ENCODE data around the gene PKP4. TPM values are rescaled to one million over a fixed set of nuclear protein-coding genes. Genes with fewer than 3 reads are reported as not detected.

Gene PKP4
- total and polyA plus RNA-seq, 9 of the 15 experiments (the other 6 are each of a cell fraction or from before 2014, with no cell fraction given) = 24.6 to 99.1 (median 74.0) TPM

GRCh38 chr2:158505448-158505934 is 48.7 kb downstream of the PKP4 start (continued):
- TF ChIP-seq CCNT2 (IDR thresholded peaks at IDR 0.05; ENCODE audit: borderline replicate concordance, extremely low read depth, insufficient read length, low read depth, low read length) (no peak), SNRNP70 (optimal IDR thresholded peaks at IDR 0.05; ENCODE audit: low read depth, low read length) (no peak), ZNF217 (CRISPR knock-in tag; IDR thresholded peaks at IDR 0.05) (no peak), SMARCA4 (IDR thresholded peaks at IDR 0.05) (peak; percentile 90), PBX2 (CRISPR knock-in tag; IDR thresholded peaks at IDR 0.05; ENCODE audit: low read depth) (no peak), PBX2 (tag; conservative IDR thresholded peaks at IDR 0.05; ENCODE audit: low read depth) (peak; percentile 44), ZBTB40 (IDR thresholded peaks at IDR 0.05) (peak; percentile 31; the same call in 1 of the 2 replicates), ZBTB40 (CRISPR knock-in tag; IDR thresholded peaks at IDR 0.05) (no peak), KLF10 (CRISPR knock-in tag; IDR thresholded peaks at IDR 0.05) (no peak), MTA1 (IDR thresholded peaks at IDR 0.05; ENCODE audit: borderline replicate concordance) (peak; percentile 76), ARNT (IDR thresholded peaks at IDR 0.05) (peak in 1 of 2 experiments; percentile 60; a peak in 2 of 4 replicates), LEF1 (IDR thresholded peaks at IDR 0.05) (peak; percentile 44; the same call in 1 of the 2 replicates), TAL1 (IDR thresholded peaks at IDR 0.05) (peak; percentile 81), ZNF311 (CRISPR knock-in tag; IDR thresholded peaks at IDR 0.05) (no peak), ARID2 (IDR thresholded peaks at IDR 0.05) (peak; percentile 70; the same call in 1 of the 2 replicates), NEUROD1 (IDR thresholded peaks at IDR 0.05; ENCODE audit: borderline replicate concordance, low read depth, low read length, partially characterized antibody) (peak; percentile 36), NFRKB (IDR thresholded peaks at IDR 0.05; ENCODE audit: low read depth) (no peak)
- TF ChIP-seq, protein P1, sequence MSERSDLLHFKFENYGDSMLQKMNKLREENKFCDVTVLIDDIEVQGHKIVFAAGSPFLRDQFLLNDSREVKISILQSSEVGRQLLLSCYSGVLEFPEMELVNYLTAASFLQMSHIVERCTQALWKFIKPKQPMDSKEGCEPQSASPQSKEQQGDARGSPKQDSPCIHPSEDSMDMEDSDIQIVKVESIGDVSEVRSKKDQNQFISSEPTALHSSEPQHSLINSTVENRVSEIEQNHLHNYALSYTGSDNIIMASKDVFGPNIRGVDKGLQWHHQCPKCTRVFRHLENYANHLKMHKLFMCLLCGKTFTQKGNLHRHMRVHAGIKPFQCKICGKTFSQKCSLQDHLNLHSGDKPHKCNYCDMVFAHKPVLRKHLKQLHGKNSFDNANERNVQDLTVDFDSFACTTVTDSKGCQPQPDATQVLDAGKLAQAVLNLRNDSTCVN (CRISPR knock-in tag; IDR thresholded peaks at IDR 0.05) = peak; percentile 81; the same call in 1 of the 2 replicates
